Muscle layer of colon (tissue), 2 donors: ENCODE results near the gene ALPP.
"Not testable (repeated sequence)": the region's sequence is repeated elsewhere in the genome, so short reads cannot be mapped to it uniquely, and the experiment has no call there.

Experiments used
- H3K27ac ChIP-seq: one replicate; pipeline ENCODE4 v1.7.0; 2013; ENCODE audit warnings: low read depth, mild to moderate bottlenecking, low read length, moderate library complexity
- H3K27me3 ChIP-seq, 2 donors: one replicate each; pipeline ENCODE4 v1.7.0; 2013; ENCODE audit warnings: low read length in 2 of 2, mild to moderate bottlenecking in 2 of 2; ENCODE audit not compliant: insufficient read depth in 2 of 2, control insufficient read depth in 1 of 2
- H3K36me3 ChIP-seq: one replicate; pipeline ENCODE4 v1.7.0; 2013; ENCODE audit warnings: mild to moderate bottlenecking, low read length; ENCODE audit not compliant: insufficient read depth
- H3K4me1 ChIP-seq: one replicate; pipeline ENCODE4 v1.7.0; 2013; ENCODE audit warnings: mild to moderate bottlenecking, low read length; ENCODE audit not compliant: insufficient read depth
- H3K4me3 ChIP-seq, 2 donors: one replicate each; pipeline ENCODE4 v1.7.0; 2013; ENCODE audit warnings: low read length in 2 of 2, low read depth in 1 of 2, mild to moderate bottlenecking in 1 of 2, moderate library complexity in 1 of 2
- H3K9ac ChIP-seq: one replicate; pipeline ENCODE4 v1.7.0; 2013; ENCODE audit warnings: low read length
- H3K9me3 ChIP-seq: one replicate; pipeline ENCODE4 v1.7.0; 2013; ENCODE audit warnings: mild to moderate bottlenecking, low read length
- donor health status: abdominal sarcoma.
- donor health status: Adenocarcinoma of cecum.

The ALPP gene

GRCh38 chr2:232417489-232417888, 38.9 kb downstream of the ALPP start:
- Histone ChIP-seq H3K4me3 (no peak overlapping the region), H3K4me1 (no peaks in the 10 kb centered on the region), H3K27ac (no peak overlapping the region), H3K9me3 (peaks cover 4% of the 10 kb centered on the region), H3K27me3 (peaks cover 0 to 46% of the 10 kb centered on the region in 2 donors), H3K9ac (no peak overlapping the region), H3K36me3 (no peaks in the 10 kb centered on the region)

GRCh38 chr2:232418056-232418455, 39.5 kb downstream of the ALPP start:
- Histone ChIP-seq H3K27me3 (peaks cover 0 to 46% of the 10 kb centered on the region in 2 donors), H3K4me1 (no peaks in the 10 kb centered on the region)

DNA sequence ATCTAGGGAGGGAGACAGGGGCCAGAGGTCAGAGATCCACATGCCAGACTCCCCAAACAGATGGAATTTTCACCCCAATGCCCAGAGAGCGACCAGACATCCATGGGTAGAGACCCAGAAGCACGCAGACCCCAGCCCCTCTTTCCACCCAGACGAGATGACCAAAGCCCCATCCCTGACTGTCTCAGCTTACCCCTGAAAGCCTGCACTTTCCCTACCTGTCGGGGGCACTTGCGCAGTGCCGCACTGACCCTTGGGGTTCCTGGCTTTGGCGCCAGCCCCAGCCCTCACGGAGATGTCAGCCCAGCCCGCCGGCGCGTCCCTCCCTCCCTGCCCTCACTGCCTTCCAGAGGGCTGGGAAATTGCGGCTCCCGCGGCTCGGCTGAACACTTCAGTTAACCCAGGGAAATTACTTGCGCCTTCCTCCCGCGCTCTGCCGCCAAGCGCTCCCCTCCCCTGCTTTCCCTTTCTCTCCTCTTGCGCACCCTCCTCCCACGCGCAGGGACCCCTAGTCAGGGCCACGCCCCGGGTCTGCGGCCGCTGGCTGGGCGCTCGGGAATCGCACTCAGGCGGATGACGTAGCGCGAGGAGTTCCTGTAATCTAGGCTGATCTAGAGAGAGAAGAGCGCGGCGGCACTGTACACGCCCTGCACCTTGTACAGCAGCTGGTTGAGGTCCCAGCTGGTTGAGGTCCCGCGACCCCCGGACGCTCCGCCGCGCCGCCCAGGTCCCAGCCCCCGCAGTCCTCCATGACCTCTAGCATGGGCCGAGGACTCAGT, 40.1 kb downstream of the ALPP start:
- H3K27ac ChIP-seq, result no peak overlapping the region
- H3K4me3 ChIP-seq, result peak overlapping the region in 1 of 2 donors; percentile 34
- no peaks in the 10 kb centered on the region for H3K36me3 ChIP-seq
- H3K27me3 ChIP-seq, result peaks cover 0 to 46% of the 10 kb centered on the region in 2 donors
- no peak overlapping the region for H3K9ac ChIP-seq
- peaks cover 7% of the 10 kb centered on the region for H3K9me3 ChIP-seq
- H3K4me1 ChIP-seq, result no peaks in the 10 kb centered on the region

More at GRCh38 chr2:232418056-232418455, 39.5 kb downstream of the ALPP start:
- Histone ChIP-seq H3K36me3 (no peaks in the 10 kb centered on the region), H3K9me3 (peaks cover 7% of the 10 kb centered on the region), H3K27ac (no peak overlapping the region), H3K9ac (no peak overlapping the region), H3K4me3 (no peak overlapping the region)

GRCh38 chr2:232419245-232420072, 40.9 kb downstream of the ALPP start:
- Histone ChIP-seq H3K4me1 (no peaks in the 10 kb centered on the region), H3K9ac (no peak overlapping the region), H3K27ac (no peak overlapping the region), H3K4me3 (peak overlapping the region in 1 of 2 donors; percentile 34), H3K36me3 (no peaks in the 10 kb centered on the region), H3K27me3 (peaks cover 0 to 46% of the 10 kb centered on the region in 2 donors), H3K9me3 (peaks cover 7% of the 10 kb centered on the region)

GRCh38 chr2:232420073-232420454, 41.5 kb downstream of the ALPP start:
- no peaks in the 10 kb centered on the region for H3K4me1 ChIP-seq
- no peak overlapping the region for H3K4me3 ChIP-seq
- H3K27me3 ChIP-seq, result peaks cover 0 to 46% of the 10 kb centered on the region in 2 donors

GRCh38 chr2:232420463-232421188, 42.1 kb downstream of the ALPP start:
- Histone ChIP-seq H3K4me3 (no peak overlapping the region), H3K27ac (no peak overlapping the region), H3K4me1 (no peaks in the 10 kb centered on the region), H3K9me3 (peaks cover 7% of the 10 kb centered on the region), H3K27me3 (peaks cover 0 to 46% of the 10 kb centered on the region in 2 donors), H3K36me3 (no peaks in the 10 kb centered on the region), H3K9ac (no peak overlapping the region)

More at GRCh38 chr2:232420073-232420454, 41.5 kb downstream of the ALPP start:
- no peaks in the 10 kb centered on the region for H3K36me3 ChIP-seq
- H3K9ac ChIP-seq, result no peak overlapping the region
- H3K9me3 ChIP-seq, result peaks cover 7% of the 10 kb centered on the region
- no peak overlapping the region for H3K27ac ChIP-seq

DNA sequence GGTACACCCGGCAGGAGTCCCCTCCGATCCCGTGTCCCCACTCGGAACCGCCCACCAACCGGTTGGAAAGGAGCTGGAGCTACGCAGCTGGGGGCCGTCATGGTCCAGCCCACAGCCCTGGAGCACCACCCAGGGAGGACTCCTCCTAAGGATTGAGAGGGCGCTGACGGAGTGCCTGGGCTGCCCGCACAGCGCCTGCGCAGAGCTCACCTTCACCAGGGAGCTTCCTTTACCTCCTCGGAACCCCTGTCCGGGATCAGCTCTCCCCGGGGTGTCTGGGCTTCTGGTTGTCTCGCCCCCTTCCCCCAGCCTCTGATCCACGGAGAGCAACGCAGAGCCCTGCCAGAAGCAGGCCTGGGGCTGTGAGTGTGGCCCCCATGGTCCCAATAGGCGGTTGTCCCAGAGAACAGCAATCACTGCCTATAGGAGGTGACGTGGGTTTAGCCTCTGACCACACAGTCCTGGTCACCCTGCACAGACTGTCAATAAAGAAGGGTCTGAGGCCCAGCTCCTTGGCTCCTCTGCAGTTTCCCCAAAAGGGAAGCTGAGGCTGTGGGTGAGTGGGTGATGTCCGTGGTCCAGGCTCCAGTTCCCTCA, 42.7 kb downstream of the ALPP start:
- Histone ChIP-seq H3K9ac (no peak overlapping the region), H3K27ac (no peak overlapping the region), H3K36me3 (no peaks in the 10 kb centered on the region), H3K4me1 (no peaks in the 10 kb centered on the region), H3K9me3 (peaks cover 7% of the 10 kb centered on the region), H3K4me3 (no peak overlapping the region), H3K27me3 (peaks cover 0 to 46% of the 10 kb centered on the region in 2 donors)

DNA sequence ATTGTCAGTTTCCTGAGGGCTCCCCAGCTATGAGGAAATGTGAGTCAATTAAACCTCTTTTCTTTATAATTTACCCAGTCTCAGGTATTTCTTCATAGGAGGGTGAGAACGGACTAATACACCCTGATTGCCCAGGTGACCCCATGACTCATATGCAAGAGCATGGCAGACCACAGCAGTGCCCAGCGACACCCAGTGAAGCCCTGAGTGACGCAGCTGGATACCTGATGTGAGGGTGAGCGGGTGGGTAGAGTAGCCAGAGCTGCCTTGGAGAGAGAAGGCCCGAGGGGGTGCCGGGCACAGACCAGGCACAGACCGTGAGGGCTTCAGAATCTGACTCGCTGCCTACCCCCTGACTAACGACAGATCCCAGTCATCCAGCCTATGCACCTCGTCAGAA, 43.5 kb downstream of the ALPP start:
- Histone ChIP-seq H3K4me3 (no peak overlapping the region), H3K27me3 (peaks cover 0 to 46% of the 10 kb centered on the region in 2 donors), H3K9me3 (peaks cover 7% of the 10 kb centered on the region), H3K4me1 (no peaks in the 10 kb centered on the region), H3K9ac (no peak overlapping the region), H3K27ac (no peak overlapping the region), H3K36me3 (no peaks in the 10 kb centered on the region)

DNA sequence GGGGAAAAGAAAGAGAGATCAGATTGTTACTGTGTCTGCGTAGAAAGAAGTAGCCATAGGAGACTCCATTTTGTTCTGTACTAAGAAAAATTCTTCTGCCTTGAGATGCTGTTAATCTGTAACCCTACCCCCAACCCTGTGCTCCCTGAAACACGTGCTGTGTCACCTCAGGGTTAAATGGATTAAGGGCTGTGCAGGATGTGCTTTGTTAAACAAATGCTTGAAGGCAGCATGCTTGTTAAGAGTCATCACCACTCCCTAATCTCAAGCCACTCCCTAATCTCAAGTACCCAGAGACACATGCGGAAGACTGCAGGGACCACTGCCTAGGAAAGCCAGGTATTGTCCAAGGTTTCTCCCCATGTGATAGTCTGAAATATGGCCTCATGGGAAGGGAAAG, 44.4 kb downstream of the ALPP start:
- H3K4me3 ChIP-seq, H3K4me1 ChIP-seq, H3K27ac ChIP-seq, H3K36me3 ChIP-seq, H3K9me3 ChIP-seq, H3K9ac ChIP-seq: not testable (repeated sequence)
- peaks cover 0 to 38% of the 10 kb centered on the region in 2 donors for H3K27me3 ChIP-seq

DNA sequence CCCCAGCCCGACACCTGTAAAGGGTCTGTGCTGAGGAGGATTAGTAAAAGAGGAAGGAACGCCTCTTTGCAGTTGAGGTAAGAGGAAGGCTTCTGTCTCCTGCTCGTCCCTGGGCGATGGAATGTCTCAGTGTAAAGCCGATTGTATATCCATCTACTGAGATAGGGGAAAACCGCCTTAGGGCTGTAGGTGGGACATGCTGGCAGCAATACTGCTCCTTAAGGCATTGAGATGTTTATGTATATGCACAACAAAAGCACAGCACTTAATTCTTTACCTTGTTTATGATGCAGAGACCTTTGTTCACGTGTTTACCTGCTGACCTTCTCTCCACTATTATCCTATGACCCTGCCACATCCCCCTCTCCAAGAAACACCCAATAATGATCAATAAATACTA, 44.9 kb downstream of the ALPP start:
- peaks cover 0 to 34% of the 10 kb centered on the region in 2 donors for H3K27me3 ChIP-seq
- H3K27ac ChIP-seq, H3K9ac ChIP-seq, H3K4me1 ChIP-seq, H3K4me3 ChIP-seq, H3K36me3 ChIP-seq, H3K9me3 ChIP-seq: not testable (repeated sequence)
